ENCODE measurements around the gene RGS19.

The RGS19 gene

DNA sequence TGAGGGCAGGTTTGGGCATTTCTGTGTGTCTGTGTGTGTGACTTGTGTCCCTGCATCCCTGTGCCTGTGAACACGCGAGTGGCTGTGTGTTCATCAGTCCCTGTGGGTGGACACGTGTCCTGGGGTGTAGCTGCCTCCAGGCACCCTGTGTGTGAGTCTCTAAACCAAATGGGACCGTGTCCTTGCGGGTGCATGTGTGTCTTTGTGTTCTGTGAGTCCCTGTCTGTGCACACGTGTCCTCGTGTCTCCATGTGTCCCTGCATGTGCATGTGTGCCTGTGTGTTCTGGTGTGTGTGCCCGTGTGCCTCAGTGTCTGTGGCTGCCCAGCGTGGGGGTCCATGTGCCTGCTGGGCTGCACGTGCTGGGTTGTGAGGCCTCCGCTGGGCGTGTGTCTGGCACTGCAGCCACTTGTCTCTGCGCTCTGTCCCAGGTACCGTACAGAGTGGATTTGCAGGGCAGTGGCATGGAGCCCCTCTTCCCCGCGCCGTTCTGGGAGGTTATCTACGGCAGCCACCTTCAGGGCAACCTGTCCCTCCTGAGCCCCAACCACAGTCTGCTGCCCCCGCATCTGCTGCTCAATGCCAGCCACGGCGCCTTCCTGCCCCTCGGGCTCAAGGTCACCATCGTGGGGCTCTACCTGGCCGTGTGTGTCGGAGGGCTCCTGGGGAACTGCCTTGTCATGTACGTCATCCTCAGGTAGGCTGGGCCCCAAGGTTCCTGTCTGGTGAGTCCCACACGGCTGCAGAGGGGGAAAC lies 13.1 kb upstream of the RGS19 start:
- H2BK5ac ChIP-seq (ENCODE audit: low read length) = no peak overlapping the region
- H2BK120ac ChIP-seq (ENCODE audit: low read depth, low read length) = no peak overlapping the region
- peak overlapping the region in 1 of 2 donors; percentile 60 for H3K4me3 ChIP-seq (ENCODE audit: low read length in 2 of 2)
- H3K14ac ChIP-seq (ENCODE audit: low read length) = no peak overlapping the region
- H4K91ac ChIP-seq (ENCODE audit: low read depth, low read length, poor library complexity) = no peak overlapping the region
- H3K79me1 ChIP-seq (ENCODE audit: low read depth, low read length) = no peaks in the 10 kb centered on the region
- no peak overlapping the region for H4K8ac ChIP-seq (ENCODE audit: low read depth, low read length)
- peaks cover 5 to 6% of the 10 kb centered on the region in 2 donors for H3K9me3 ChIP-seq (replicated peaks in 1 of 2; ENCODE audit: control insufficient read depth in 2 of 2, insufficient read depth in 1 of 2, low read depth in 1 of 2, low read length in 2 of 2)
- peak overlapping the region; percentile 32 for H2BK15ac ChIP-seq (ENCODE audit: low read length)
- peaks cover 4% of the 10 kb centered on the region in 2 donors for H3K4me1 ChIP-seq (ENCODE audit: control insufficient read depth in 2 of 2, insufficient read depth in 1 of 2, low read depth in 1 of 2, low read length in 2 of 2)
- no peak overlapping the region for H3K27ac ChIP-seq (replicated peaks; ENCODE audit: low read length)
- no CpG with 5 or more reads among the region's 27 CpGs for WGBS, 2 donors (ENCODE audit: extremely low coverage in 2 of 2, insufficient read length in 2 of 2, insufficient replicate concordance in 1 of 2)
- no peak overlapping the region for H2BK12ac ChIP-seq (ENCODE audit: low read length)
- H3K36me3 ChIP-seq (replicated peaks in 1 of 2; ENCODE audit: control insufficient read depth in 2 of 2, insufficient read depth in 2 of 2, low read length in 2 of 2) = no peaks in the 10 kb centered on the region
- no peak overlapping the region for H3K4ac ChIP-seq (ENCODE audit: low read length)
- no peak overlapping the region for H2AFZ ChIP-seq (ENCODE audit: low read length)
- no peak overlapping the region for H3K4me2 ChIP-seq (ENCODE audit: insufficient read depth, low read length, poor library complexity, severe bottlenecking)
- no peak overlapping the region for H3K23ac ChIP-seq (ENCODE audit: low read depth, low read length, poor library complexity)
- no peak for DNase-seq (ENCODE audit: low spot score)
- H3K27me3 ChIP-seq (ENCODE audit: control insufficient read depth in 3 of 3, insufficient read depth in 3 of 3, low read depth in 1 of 3, low read length in 3 of 3) = peaks cover 0 to 32% (median 7%) of the 10 kb centered on the region in 3 experiments
- H3K18ac ChIP-seq (ENCODE audit: low read length) = peak overlapping the region; percentile 44
- H3K9ac ChIP-seq (ENCODE audit: low read depth, low read length, poor library complexity) = peak overlapping the region; percentile 78
- H2AK5ac ChIP-seq (ENCODE audit: low read depth, low read length) = peak overlapping the region; percentile 59

DNA sequence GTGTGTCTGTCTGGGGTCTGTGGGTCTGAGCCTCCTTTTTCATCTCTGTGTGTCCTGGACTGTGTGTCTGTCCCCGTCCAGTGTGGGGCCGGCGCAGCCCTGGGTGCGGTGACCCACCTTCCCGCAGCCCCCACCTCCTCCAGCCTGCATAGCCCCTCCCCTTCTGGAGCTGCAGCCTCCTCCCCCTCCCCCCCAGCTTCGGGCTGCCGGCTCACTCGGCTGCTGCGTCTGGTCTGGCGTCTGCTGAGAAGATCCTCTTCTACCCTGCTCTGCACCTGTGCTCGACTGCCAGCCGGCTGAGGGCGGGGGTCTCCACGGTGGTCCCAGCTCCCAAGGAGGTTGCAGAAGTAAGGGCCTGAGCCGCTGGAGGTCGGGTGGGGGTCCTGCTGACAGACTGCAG lies 12.5 kb upstream of the RGS19 start:
- Histone ChIP-seq H2AK5ac (ENCODE audit: low read depth, low read length) (peak overlapping the region; percentile 63), H3K9ac (ENCODE audit: low read depth, low read length, poor library complexity) (no peak overlapping the region), H3K4me2 (ENCODE audit: insufficient read depth, low read length, poor library complexity, severe bottlenecking) (no peak overlapping the region), H3K4me1 (ENCODE audit: control insufficient read depth in 2 of 2, insufficient read depth in 1 of 2, low read depth in 1 of 2, low read length in 2 of 2) (peaks cover 4% of the 10 kb centered on the region in 2 donors), H3K27ac (replicated peaks; ENCODE audit: low read length) (no peak overlapping the region), H3K9me3 (replicated peaks in 1 of 2; ENCODE audit: control insufficient read depth in 2 of 2, insufficient read depth in 1 of 2, low read depth in 1 of 2, low read length in 2 of 2) (peaks cover 7 to 8% of the 10 kb centered on the region in 2 donors), H3K23ac (ENCODE audit: low read depth, low read length, poor library complexity) (peak overlapping the region; percentile 60), H3K27me3 (ENCODE audit: control insufficient read depth in 3 of 3, insufficient read depth in 3 of 3, low read depth in 1 of 3, low read length in 3 of 3) (peaks cover 0 to 34% (median 7%) of the 10 kb centered on the region in 3 experiments), H3K4me3 (ENCODE audit: low read length in 2 of 2) (no peak overlapping the region), H2AFZ (ENCODE audit: low read length) (no peak overlapping the region), H3K36me3 (replicated peaks in 1 of 2; ENCODE audit: control insufficient read depth in 2 of 2, insufficient read depth in 2 of 2, low read length in 2 of 2) (no peaks in the 10 kb centered on the region), H3K4ac (ENCODE audit: low read length) (no peak overlapping the region), H3K18ac (ENCODE audit: low read length) (peak overlapping the region; percentile 38), H4K8ac (ENCODE audit: low read depth, low read length) (no peak overlapping the region), H2BK120ac (ENCODE audit: low read depth, low read length) (no peak overlapping the region), H2BK15ac (ENCODE audit: low read length) (no peak overlapping the region), H3K14ac (ENCODE audit: low read length) (no peak overlapping the region), H2BK5ac (ENCODE audit: low read length) (no peak overlapping the region), H2BK12ac (ENCODE audit: low read length) (peak overlapping the region; percentile 73), H4K91ac (ENCODE audit: low read depth, low read length, poor library complexity) (no peak overlapping the region), H3K79me1 (ENCODE audit: low read depth, low read length) (no peaks in the 10 kb centered on the region)
- WGBS, 2 donors (ENCODE audit: extremely low coverage in 2 of 2, insufficient read length in 2 of 2, insufficient replicate concordance in 1 of 2) = no CpG with 5 or more reads among the region's 16 CpGs
- no peak for DNase-seq (ENCODE audit: low spot score)

DNA sequence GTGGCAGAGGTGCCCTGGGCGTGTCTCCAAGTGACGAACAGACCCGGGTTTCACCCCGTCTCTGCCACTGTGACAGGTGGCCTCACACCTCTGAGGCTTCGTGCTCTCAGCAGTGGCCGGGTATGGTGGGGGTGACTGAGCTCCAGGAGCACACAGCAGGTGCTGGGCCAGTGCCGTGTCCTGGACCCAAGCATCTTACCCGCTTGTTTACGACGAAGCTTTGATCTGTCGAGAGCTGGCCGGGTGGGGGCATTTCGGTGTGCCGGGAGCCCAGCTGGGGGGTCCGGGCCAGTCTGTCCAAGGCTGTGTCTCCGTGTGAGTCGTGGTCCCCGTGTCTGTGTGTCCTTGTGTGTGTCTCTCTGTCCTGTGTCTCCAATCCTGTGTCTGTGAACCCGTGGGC lies 12.0 kb upstream of the RGS19 start:
- no peak for DNase-seq (ENCODE audit: low spot score)
- Histone ChIP-seq H4K8ac (ENCODE audit: low read depth, low read length) (no peak overlapping the region), H3K18ac (ENCODE audit: low read length) (peak overlapping the region; percentile 38), H2AFZ (ENCODE audit: low read length) (no peak overlapping the region), H3K27ac (replicated peaks; ENCODE audit: low read length) (no peak overlapping the region), H2BK5ac (ENCODE audit: low read length) (no peak overlapping the region), H3K27me3 (ENCODE audit: control insufficient read depth in 3 of 3, insufficient read depth in 3 of 3, low read depth in 1 of 3, low read length in 3 of 3) (peaks cover 0 to 38% (median 8%) of the 10 kb centered on the region in 3 experiments), H3K4me2 (ENCODE audit: insufficient read depth, low read length, poor library complexity, severe bottlenecking) (no peak overlapping the region), H4K91ac (ENCODE audit: low read depth, low read length, poor library complexity) (no peak overlapping the region), H3K14ac (ENCODE audit: low read length) (no peak overlapping the region), H3K4me1 (ENCODE audit: control insufficient read depth in 2 of 2, insufficient read depth in 1 of 2, low read depth in 1 of 2, low read length in 2 of 2) (peaks cover 4% of the 10 kb centered on the region in 2 donors), H2BK12ac (ENCODE audit: low read length) (peak overlapping the region; percentile 73), H2AK5ac (ENCODE audit: low read depth, low read length) (peak overlapping the region; percentile 63), H3K4me3 (ENCODE audit: low read length in 2 of 2) (no peak overlapping the region), H2BK120ac (ENCODE audit: low read depth, low read length) (no peak overlapping the region), H3K9ac (ENCODE audit: low read depth, low read length, poor library complexity) (no peak overlapping the region), H3K36me3 (replicated peaks in 1 of 2; ENCODE audit: control insufficient read depth in 2 of 2, insufficient read depth in 2 of 2, low read length in 2 of 2) (no peaks in the 10 kb centered on the region), H3K79me1 (ENCODE audit: low read depth, low read length) (no peaks in the 10 kb centered on the region), H3K4ac (ENCODE audit: low read length) (no peak overlapping the region), H2BK15ac (ENCODE audit: low read length) (no peak overlapping the region), H3K23ac (ENCODE audit: low read depth, low read length, poor library complexity) (peak overlapping the region; percentile 60), H3K9me3 (replicated peaks in 1 of 2; ENCODE audit: control insufficient read depth in 2 of 2, insufficient read depth in 1 of 2, low read depth in 1 of 2, low read length in 2 of 2) (peaks cover 8 to 11% of the 10 kb centered on the region in 2 donors)
- no CpG with 5 or more reads among the region's 19 CpGs for WGBS, 2 donors (ENCODE audit: extremely low coverage in 2 of 2, insufficient read length in 2 of 2, insufficient replicate concordance in 1 of 2)

DNA sequence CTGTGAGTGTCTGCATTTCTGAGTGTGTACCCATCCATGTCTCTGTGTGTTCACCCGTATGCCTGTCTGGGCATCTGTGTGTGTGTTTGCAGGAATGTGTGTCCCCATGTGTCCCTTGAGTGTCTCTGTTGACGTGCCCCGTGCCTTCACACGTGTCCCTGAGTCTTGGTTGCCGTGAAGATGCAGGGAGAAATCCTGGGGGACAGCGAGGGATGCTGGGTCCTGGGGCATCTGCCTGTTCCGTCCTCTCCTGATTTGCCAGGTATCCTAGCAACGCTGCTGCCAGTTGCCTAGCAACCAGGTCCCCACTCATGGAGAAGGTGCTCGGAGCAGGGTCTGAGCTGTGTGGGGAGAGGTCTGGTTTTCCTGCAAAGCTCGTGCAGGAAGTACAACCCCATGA lies 10.8 kb upstream of the RGS19 start:
- no peak overlapping the region for H2BK120ac ChIP-seq (ENCODE audit: low read depth, low read length)
- H3K4me1 ChIP-seq (ENCODE audit: control insufficient read depth in 2 of 2, insufficient read depth in 1 of 2, low read depth in 1 of 2, low read length in 2 of 2) = peaks cover 4 to 5% of the 10 kb centered on the region in 2 donors
- peak overlapping the region; percentile 46 for H2AK5ac ChIP-seq (ENCODE audit: low read depth, low read length)
- no peak overlapping the region for H3K4me2 ChIP-seq (ENCODE audit: insufficient read depth, low read length, poor library complexity, severe bottlenecking)
- H2BK5ac ChIP-seq (ENCODE audit: low read length) = no peak overlapping the region
- H3K4me3 ChIP-seq (ENCODE audit: low read length in 2 of 2) = peak overlapping the region in 1 of 2 donors; percentile 54
- no peak overlapping the region for H3K4ac ChIP-seq (ENCODE audit: low read length)
- no peak overlapping the region for H2AFZ ChIP-seq (ENCODE audit: low read length)
- no CpG with 5 or more reads among the region's 10 CpGs for WGBS, 2 donors (ENCODE audit: extremely low coverage in 2 of 2, insufficient read length in 2 of 2, insufficient replicate concordance in 1 of 2)
- H3K27me3 ChIP-seq (ENCODE audit: control insufficient read depth in 3 of 3, insufficient read depth in 3 of 3, low read depth in 1 of 3, low read length in 3 of 3) = peaks cover 0 to 48% (median 14%) of the 10 kb centered on the region in 3 experiments
- H3K9me3 ChIP-seq (replicated peaks in 1 of 2; ENCODE audit: control insufficient read depth in 2 of 2, insufficient read depth in 1 of 2, low read depth in 1 of 2, low read length in 2 of 2) = peaks cover 8 to 19% of the 10 kb centered on the region in 2 donors
- no peak overlapping the region for H2BK12ac ChIP-seq (ENCODE audit: low read length)
- H3K14ac ChIP-seq (ENCODE audit: low read length) = no peak overlapping the region
- no peaks in the 10 kb centered on the region for H3K79me1 ChIP-seq (ENCODE audit: low read depth, low read length)
- H3K23ac ChIP-seq (ENCODE audit: low read depth, low read length, poor library complexity) = peak overlapping the region; percentile 67
- no peak overlapping the region for H4K91ac ChIP-seq (ENCODE audit: low read depth, low read length, poor library complexity)
- no peak overlapping the region for H2BK15ac ChIP-seq (ENCODE audit: low read length)
- no peak overlapping the region for H4K8ac ChIP-seq (ENCODE audit: low read depth, low read length)
- H3K9ac ChIP-seq (ENCODE audit: low read depth, low read length, poor library complexity) = no peak overlapping the region
- H3K18ac ChIP-seq (ENCODE audit: low read length) = no peak overlapping the region
- no peaks in the 10 kb centered on the region for H3K36me3 ChIP-seq (replicated peaks in 1 of 2; ENCODE audit: control insufficient read depth in 2 of 2, insufficient read depth in 2 of 2, low read length in 2 of 2)
- DNase-seq (ENCODE audit: low spot score) = no peak
- no peak overlapping the region for H3K27ac ChIP-seq (replicated peaks; ENCODE audit: low read length)
